Upper lobe of left lung (tissue), 4 donors: Measurements from ENCODE around the gene ANP32B.

Source experiments
- CTCF ChIP-seq, 6 experiments: fragments of 450-650 bp in 4 of 6; fragments of 200-600 bp in 2 of 6; sonication (generic) in 2 of 6; IDR thresholded peaks; one replicate each; pipeline ENCODE4 v1.5.1; 2016 to 2019; ENCODE audit warnings: antibody characterized with exemption in 6 of 6
- EP300 ChIP-seq, 4 donors: sonication (generic); formaldehyde crosslinking; IDR thresholded peaks; one replicate each; pipeline ENCODE4 v1.5.1; 2017; ENCODE audit warnings: antibody characterized with exemption in 4 of 4, control low read depth in 2 of 4
- POLR2A ChIP-seq, 4 donors: fragments of 450-650 bp; IDR thresholded peaks; one replicate each; pipeline ENCODE4 v1.5.1; 2016 to 2017; ENCODE audit warnings: antibody characterized with exemption in 4 of 4, mild to moderate bottlenecking in 2 of 4

GRCh38 chr9:98043915-98044314, 60.8 kb downstream of the ANP32B start:
- TF ChIP-seq EP300 (IDR thresholded peaks at IDR 0.05) (no peak), POLR2A (IDR thresholded peaks at IDR 0.05) (no peak), CTCF (IDR thresholded peaks at IDR 0.05) (no peak)
